Coronary artery (tissue), 2 donors: ENCODE data around the gene KCNK6.
"Not testable (repeated sequence)": the region's sequence is repeated elsewhere in the genome, so short reads cannot be mapped to it uniquely, and the experiment has no call there.

Source experiments
- DNase-seq: peaks from one replicate; pipeline ENCODE4 v3.0.0-alpha.2; 2017; ENCODE audit warnings: low spot score
- H3K27ac ChIP-seq, 2 donors: fragments of 200-600 bp; sonication (generic); one replicate each; pipeline ENCODE4 v1.5.1; 2016 to 2019
- H3K4me3 ChIP-seq: fragments of 200-600 bp; sonication (generic); 2 replicates; pipeline ENCODE4 v1.5.1; 2016; ENCODE audit warnings: mild to moderate bottlenecking, moderate library complexity
- CTCF ChIP-seq: fragments of 200-600 bp; sonication (generic); IDR thresholded peaks from one replicate; pipeline ENCODE4 v1.5.1; 2019; ENCODE audit warnings: antibody characterized with exemption

The KCNK6 gene

GRCh38 chr19:38335949-38336637, 16.4 kb downstream of the KCNK6 start:
- H3K4me3 ChIP-seq = peak overlapping the region; percentile 69
- no peak for TF ChIP-seq CTCF
- peak overlapping the region; percentile 96 to 100 for H3K27ac ChIP-seq
- DNase-seq = peak; percentile 98

DNA sequence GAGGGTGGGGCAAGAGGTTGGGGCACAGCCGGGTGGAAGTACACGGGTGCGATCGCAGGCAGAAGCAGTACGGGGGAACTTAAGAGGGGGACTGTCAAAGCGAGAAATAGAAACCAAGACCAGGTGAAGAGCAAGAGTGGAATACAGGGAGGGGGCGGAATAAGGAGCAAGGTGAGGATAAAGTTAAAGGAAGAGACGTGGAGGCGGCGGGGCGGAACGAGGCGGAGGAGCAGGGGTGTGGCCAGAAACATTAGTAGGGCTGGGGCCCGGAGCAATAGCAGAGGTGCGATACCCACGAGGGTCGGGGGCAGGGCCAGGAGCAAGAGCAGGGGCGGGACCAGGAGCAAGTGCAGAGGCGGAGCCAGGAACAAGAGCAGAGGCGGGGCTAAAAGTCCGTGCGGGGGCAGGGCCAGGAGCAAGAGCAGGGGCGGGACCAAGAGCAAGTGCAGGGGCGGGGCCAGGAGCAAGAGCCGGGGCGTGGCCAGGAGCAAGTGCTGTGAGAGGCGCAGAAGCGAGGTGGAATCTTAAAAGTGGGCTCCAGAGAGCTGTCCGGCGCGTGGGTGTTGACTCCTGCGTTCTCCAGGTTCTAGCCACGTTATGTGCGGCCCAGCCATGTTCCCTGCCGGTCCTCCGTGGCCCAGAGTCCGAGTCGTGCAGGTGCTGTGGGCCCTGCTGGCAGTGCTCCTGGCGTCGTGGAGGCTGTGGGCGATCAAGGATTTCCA, 17.2 kb downstream of the KCNK6 start:
- peak overlapping the region; percentile 96 to 100 for H3K27ac ChIP-seq
- TF ChIP-seq CTCF = no peak
- H3K4me3 ChIP-seq = peak overlapping the region; percentile 69
- peak; percentile 96 for DNase-seq

DNA sequence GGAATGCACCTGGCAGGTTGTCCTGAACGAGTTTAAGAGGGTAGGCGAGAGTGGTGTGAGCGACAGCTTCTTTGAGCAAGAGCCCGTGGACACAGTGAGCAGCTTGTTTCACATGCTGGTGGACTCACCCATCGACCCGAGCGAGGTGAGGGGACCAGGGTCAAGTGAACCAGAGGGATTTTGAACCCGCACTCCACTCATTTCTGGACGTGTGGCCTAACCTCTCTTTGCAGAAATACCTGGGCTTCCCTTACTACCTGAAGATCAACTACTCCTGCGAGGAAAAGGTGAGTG, 17.7 kb downstream of the KCNK6 start:
- peak overlapping the region; percentile 69 for H3K4me3 ChIP-seq
- DNase-seq = no peak
- peak overlapping the region in 1 of 2 donors; percentile 100 for H3K27ac ChIP-seq
- TF ChIP-seq CTCF = no peak

- not testable (repeated sequence) for H3K27ac ChIP-seq, H3K4me3 ChIP-seq, DNase-seq
Measured at GRCh38 chr19:38339011-38339410, 19.4 kb downstream of the KCNK6 start.

DNA sequence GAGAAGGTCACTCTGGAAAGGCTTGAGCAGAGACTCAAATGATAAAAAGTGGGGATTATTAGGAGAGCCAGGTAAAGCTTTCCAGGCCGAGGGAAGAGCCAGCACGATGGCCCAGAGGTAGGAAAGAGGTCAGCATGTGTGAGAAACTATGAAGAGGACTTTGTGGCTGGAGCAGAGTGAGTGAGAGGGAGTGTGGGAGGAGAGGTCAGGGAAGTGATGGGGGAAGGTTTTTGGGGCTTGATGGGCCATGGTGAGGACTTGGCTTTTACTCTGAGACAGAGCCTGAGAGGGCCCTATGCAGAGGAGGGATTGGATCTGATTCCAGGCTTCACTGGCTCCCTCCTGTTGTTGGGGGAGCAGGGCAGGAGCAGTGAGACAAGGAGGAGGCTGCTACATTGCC, 21.3 kb downstream of the KCNK6 start:
- no peak overlapping the region for H3K27ac ChIP-seq
- TF ChIP-seq CTCF = no peak
- no peak for DNase-seq

DNA sequence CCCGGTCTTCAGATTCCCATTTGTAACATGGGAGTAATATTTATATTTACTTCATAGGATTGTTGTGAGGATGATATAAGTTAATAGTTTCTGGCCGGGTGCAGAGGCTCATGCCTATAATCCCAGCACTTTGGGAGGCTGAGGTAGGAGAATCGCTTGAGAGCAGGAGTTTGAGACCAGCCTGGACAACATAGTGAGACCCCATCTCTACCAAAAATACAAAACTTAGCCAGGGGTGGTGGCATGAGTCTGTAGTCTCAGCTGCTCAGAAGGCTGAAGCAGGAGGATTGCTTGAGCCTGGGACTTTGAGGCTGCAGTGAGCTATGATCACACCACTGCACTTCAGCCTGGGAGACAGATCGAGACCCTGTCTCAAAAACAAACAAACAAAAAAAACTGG, 27.2 kb downstream of the KCNK6 start:
- no peak overlapping the region for H3K4me3 ChIP-seq
- DNase-seq = no peak
- H3K27ac ChIP-seq = no peak overlapping the region
- no peak for TF ChIP-seq CTCF

More for the DNA sequence above, 21.3 kb downstream of the KCNK6 start:
- no peak overlapping the region for H3K4me3 ChIP-seq

- TF ChIP-seq CTCF = no peak
- no peak overlapping the region for H3K4me3 ChIP-seq
- no peak overlapping the region for H3K27ac ChIP-seq
- no peak for DNase-seq
Measured at GRCh38 chr19:38350883-38351282, 31.2 kb downstream of the KCNK6 start.
